ENCODE results near the gene MYCBPAP.

Gene MYCBPAP

DNA sequence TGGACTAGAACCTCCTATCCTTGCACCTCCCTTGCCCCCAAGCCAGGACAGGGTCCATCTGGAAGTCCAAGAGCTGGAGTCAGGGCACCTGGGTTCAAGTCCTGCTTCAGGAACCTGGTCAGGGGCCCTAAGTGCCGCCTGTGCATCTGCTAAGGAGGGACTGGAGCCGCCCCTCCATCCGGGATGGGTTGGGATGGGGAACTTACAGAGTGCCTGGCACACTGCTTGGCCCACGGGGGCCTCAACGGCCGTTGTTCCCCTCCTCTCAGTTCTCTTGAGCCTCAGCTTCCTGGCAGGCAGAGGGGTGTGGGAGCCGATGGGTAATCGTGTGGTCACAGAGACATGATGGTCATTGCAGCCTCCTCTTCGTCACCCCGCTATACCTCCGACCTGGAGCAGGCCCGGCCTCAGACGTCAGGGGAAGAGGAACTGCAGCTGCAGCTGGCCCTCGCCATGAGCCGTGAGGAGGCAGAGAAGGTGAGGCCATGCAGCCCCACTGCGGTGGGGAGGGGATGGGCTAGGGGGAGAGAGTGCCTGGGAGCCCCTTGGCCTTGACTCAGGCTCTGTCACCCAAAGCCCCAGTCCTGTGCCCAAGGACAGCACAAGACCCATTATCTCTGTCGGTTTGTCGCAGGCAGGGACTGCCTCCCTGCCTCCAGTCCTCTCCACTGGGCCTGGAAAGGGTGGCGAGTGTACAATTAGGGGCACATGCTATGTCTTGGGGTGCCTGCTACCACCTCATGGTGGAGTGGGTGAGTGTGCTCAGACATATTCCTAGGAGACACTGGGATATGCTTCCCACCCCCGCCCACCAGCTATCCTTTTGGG is 29.7 kb downstream of the MYCBPAP start:
- no peak for DNase-seq (ENCODE audit: low read depth in 2 of 2)

DNA sequence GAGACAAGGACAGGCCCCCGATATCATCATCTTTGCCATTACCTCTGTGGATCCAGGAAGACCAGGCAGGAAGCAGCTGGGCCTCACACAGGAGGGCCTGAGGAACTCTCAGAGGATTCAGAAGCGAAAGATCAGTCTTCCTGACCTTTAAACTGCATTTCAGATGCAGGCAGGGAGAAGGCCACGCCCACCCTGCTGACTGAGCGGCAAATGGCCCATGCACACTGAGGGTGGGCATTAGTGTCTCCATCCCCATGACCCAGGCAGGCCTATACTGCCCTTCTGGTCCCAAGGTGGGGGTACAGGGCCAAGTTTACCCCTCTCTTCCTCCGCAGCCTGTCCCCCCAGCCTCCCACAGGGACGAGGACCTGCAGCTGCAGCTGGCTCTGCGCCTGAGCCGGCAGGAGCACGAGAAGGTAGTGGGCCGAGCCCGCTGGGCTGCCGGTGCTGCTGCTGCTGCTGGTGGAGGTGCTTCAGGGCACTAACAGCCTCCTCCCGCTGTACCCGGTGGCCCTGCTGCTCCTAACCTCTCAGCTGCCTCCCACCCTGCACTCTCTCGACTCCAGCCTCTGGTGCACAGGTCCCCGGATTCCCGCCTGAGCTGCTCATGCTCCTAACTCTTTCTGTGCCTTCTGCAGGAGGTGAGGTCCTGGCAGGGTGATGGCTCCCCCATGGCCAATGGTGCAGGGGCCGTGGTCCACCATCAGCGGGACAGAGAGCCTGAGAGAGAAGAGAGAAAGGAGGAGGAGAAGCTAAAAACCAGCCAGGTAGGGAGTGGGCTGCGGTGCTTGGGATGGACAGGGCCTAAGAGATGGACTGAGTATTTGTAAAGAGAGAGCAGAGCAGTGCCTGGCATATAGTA is 30.5 kb downstream of the MYCBPAP start:
- DNase-seq (ENCODE audit: low read depth in 2 of 2) = no peak

DNA sequence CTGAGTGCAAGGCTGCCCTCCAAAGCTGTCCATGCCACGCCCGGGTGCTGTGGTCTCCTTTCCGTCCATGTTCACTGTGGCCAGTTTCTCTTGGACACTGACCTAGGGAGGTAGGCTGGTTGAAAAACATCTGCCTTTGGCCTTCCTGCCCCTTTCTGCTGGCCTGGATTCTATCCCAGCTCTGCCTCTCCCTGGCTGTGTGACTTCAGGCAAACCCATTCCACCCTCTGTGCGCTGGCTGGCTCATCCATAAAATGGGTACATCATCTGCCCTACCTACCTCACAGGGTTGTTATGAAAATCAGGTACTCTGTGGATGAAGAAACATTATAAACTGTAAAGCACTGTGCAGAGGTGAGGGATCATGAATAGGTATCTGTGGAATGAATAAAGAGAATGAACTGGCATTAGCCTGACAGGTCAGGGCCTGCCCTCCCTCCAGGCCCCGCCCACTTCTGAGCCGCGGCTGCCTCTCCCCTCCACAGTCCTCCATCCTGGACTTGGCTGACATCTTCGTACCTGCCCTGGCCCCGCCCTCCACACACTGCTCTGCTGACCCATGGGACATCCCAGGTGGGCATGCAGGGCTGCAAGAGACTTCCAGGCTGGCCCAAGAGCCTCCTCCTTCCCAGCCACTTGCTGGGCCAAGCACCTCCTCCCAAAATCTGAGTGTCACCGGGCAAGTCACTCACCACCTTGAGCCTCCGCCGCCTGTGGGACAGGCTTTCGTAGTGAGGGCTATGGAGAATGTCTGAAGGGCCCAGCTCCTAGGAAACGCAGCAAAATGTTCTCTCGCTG is 31.7 kb downstream of the MYCBPAP start:
- no peak for DNase-seq (ENCODE audit: low read depth in 2 of 2)

DNA sequence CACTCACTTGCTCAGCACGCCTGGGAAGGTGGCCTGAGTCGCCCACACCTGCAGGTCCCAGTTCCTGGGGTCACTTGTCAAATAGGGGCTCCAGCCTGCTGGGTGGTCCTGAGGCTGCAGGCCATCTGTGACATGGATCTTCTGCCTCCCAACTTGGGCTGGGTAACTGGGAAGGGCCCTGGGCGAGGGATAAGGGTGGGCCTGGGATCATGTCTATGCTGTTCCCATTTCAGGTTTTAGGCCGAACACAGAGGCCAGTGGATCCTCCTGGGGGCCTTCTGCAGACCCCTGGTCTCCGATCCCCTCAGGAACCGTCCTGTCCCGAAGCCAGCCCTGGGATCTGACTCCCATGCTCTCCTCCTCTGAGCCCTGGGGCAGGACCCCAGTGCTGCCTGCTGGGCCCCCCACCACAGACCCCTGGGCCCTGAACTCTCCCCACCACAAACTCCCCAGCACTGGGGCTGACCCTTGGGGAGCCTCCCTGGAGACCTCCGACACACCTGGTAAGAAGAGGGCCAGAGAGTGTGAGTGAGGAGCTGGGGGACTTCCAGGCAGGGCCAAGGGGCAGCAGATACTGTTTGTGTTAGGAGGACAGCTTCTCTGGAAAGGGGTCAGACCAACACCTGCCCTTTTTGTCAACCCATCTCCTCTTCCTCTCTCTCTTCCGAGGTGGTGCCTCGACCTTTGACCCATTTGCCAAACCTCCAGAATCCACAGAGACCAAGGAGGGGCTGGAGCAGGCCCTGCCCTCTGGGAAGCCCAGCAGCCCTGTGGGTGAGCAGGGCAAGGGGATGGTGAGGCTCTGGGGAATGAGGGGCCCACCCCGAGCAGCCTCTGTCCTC is 32.5 kb downstream of the MYCBPAP start:
- DNase-seq (ENCODE audit: low read depth in 2 of 2) = no peak

DNA sequence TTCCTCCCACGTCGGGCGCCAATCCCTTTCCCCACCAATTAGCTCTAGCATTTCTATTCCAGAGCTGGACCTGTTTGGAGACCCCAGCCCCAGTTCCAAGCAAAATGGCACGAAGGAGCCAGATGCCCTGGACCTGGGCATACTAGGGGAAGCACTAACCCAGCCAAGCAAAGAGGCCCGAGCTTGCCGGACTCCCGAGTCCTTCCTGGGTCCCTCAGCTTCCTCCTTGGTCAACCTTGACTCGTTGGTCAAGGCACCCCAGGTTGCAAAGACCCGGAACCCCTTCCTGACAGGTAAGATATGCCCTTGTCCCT is 33.1 kb downstream of the MYCBPAP start:
- no peak for DNase-seq (ENCODE audit: low read depth in 2 of 2)

DNA sequence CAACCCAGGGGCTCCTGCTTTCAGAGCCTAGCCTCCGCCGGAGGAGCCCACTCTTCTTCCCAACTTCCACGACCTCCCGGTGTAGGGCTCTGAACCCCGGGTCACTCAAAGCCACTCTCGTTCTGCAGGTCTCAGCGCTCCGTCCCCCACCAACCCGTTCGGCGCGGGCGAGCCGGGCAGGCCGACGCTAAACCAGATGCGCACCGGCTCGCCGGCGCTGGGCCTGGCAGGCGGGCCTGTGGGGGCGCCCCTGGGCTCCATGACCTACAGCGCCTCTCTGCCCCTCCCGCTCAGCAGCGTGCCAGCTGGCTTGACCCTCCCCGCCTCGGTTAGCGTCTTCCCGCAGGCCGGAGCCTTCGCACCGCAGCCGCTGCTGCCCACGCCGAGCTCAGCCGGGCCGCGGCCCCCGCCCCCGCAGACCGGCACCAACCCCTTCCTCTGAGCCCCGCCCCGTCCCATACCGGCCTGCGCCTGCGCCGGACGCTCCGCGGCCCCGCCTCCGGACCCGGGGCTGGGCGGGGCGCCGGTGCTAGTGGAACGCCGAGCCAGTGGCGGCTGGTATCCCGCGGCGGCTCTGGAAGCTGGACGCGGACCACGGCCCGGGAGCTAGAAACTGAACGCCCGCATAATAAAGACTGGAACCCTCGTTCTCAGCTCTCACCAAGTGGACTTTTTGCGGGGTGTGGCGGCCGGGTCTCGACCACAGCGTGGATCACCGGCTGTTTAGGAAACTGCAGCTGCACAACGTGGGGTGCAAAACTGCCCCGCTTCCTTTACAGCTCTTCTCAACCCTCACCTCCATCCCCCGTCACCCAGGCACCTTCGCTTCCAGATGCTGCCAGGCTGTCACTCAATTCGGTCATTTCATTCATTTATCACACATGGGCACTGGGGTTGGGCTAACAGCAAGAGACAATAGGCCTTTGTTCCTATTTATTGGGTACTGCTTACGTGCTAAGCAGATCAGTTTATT is 33.8 kb downstream of the MYCBPAP start:
- peak; percentile 79 to 85 for DNase-seq (ENCODE audit: low read depth in 2 of 2)

DNA sequence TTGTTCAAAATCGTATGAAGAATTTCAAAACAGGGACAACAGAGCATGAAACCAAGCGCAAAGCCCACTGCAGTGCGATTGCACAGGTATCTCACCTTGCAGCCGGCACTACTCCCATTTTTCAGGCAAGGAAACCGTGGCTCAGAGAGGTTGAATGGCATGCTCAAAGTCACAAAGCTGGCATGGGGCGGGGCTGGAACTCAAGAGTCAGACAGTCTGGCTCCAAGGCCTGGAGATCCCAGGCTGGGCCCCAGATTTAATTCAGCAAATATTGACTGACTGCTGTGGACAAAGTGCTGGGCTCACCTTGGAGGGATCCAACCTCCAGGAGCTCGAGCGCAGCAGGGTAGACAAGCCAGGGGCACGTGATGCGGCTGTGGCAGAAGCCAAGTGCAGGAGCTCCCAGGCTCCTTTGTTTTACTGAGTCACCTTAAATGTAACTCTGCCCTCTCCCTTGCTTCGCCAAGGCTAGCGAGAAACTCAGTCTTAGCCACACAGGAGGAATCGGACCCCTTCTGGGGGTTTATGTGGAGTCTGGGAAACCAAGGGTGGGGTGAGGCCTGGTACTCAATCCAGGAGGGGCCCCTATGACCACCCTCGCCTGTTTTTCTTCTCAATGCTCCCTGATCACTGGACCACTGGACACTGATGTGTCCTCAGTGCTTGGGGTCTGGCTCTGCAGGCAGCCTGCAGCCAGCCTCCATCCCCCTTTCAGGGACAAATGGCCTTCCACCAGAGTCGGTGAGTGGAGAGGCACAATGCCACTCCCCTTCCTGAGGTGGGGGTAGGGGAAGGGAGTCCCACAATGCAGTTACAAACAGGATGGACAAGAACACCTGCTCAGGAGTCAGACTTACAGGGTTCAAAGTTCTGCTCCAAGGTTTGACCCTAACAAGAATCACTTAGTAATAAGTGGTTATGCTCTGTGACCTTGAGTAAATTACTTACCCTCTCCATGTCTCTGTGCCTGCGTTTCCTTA is 34.8 kb downstream of the MYCBPAP start:
- no peak for DNase-seq (ENCODE audit: low read depth in 2 of 2)

DNA sequence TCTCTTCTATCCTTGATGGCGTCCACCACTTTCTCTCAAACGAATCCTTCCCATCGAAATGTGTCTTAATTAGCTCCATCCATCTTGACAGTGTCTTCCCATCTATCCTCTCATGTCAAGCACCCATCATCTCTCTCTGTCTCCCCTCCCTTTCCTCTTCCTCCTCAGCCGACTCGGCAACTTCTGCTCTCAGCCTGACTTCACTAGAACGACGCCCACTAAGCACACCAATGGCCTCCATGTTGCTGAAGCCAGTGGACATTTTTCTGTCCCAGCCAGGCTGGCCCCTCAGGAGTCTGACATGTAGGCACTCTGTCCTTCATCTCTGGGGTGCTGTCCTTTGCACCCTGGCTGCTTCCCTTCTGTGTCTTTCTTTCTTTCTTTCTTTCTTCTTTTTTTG is 36.3 kb downstream of the MYCBPAP start:
- DNase-seq (ENCODE audit: low read depth in 2 of 2) = no peak

DNA sequence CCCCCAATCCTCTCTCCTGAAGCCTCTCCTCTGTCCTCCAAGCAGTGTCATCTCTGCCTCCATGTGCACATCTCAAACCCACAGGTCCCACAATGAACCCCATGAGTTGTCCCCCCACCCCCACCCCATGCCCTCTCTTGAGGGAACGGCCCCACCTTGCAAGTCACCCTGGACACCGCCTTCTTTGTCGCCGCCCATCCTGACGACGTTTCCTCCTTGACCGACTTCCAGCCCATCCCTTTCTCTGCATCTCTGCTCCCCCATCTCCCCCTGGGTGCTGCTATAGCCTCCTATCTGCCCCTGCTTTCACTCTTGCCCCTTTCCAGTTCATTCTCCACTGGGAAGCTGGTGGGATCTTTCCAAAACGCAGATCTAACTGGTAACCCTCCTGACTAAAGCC is 37.1 kb downstream of the MYCBPAP start:
- DNase-seq (ENCODE audit: low read depth in 2 of 2) = no peak

DNA sequence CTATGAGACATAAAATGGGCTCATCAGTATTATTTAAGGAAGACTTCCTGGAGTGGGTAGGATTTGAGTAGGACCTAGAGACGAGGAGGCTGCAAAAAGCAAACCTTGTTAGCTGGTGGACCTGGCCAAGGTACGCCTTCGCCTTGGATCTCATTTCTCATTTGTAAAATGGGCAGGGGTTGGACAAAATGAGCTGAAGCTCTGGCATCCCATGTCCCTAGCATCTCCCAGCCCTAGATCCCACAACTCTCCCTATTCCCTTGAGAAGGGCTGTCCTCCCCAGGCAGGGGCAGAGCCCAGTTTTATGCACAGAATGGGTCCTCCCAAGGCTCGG is 38.4 kb downstream of the MYCBPAP start:
- DNase-seq (ENCODE audit: low read depth in 2 of 2) = no peak

DNA sequence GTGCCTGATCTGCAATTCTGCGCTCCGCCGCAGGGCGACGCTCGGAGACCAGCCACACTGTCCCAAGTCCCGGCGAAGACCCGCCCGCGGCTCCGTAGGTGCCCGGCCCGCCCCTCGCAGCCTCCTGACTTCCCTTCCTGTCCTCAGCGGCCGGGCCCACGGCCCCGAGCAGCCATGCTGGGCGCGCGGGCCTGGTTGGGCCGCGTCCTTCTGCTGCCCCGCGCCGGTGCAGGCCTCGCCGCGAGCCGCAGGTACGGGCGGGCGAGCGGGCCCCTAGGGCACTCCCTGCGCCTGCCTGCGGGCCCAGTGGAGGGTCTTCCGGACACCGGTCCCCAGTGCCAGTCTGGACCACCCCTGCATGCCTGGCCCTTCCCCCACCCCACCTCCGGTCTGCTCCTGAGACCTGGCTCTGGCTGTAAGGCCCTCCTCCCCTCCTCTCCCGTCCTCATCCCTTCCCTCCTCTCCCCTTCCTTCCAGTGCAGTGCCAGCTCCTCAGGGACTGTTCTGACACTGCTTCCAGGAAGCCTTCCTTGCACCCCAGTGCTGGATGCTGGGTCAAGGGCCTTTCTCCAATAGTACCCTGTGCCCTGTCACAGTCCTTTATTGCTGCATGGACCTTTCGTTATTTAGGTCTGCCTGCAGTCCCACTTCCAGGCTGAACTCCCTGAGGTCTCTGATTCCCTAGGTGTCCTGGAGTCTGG is 38.9 kb downstream of the MYCBPAP start, which contains the start of gene SPATA20:
Gene SPATA20, plus strand, starts transcription at position 140 of the 701 bp plus-strand sequence. Its CDS starts 35 bp downstream, at position 175.
- DNase-seq (ENCODE audit: low read depth in 2 of 2) = peak; percentile 71 to 79

DNA sequence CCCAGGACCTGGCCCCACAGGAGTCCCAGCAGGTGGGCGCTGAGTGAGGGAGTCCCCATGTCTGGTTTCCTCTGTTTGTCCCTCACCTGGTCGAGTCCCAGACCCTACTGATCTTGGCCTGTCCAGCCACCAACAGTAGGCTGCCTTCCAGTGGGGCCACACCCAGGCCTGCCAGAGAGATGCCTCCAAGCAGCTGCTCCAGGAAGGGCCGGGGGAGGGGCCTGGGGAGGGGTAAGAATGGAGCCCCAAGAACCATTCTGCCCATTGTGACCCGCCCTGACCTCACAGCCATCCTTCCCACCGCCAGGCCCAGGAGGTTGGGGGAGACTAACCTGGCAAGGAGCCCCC is 39.5 kb downstream of the MYCBPAP start:
- DNase-seq (ENCODE audit: low read depth in 2 of 2) = no peak

DNA sequence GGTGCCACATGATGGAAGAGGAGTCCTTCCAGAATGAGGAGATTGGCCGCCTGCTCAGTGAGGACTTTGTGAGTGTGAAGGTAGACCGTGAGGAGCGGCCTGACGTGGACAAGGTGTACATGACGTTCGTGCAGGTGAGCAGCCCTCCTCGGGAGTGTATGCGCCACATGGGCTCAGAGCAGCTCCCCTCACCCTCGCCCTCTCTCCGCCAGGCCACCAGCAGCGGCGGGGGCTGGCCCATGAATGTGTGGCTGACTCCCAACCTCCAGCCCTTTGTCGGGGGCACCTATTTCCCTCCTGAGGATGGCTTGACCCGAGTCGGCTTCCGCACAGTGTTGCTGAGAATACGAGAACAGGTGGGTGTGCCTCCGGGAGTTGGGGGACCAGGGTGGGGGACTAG is 40.6 kb downstream of the MYCBPAP start:
- DNase-seq (ENCODE audit: low read depth in 2 of 2) = no peak

DNA sequence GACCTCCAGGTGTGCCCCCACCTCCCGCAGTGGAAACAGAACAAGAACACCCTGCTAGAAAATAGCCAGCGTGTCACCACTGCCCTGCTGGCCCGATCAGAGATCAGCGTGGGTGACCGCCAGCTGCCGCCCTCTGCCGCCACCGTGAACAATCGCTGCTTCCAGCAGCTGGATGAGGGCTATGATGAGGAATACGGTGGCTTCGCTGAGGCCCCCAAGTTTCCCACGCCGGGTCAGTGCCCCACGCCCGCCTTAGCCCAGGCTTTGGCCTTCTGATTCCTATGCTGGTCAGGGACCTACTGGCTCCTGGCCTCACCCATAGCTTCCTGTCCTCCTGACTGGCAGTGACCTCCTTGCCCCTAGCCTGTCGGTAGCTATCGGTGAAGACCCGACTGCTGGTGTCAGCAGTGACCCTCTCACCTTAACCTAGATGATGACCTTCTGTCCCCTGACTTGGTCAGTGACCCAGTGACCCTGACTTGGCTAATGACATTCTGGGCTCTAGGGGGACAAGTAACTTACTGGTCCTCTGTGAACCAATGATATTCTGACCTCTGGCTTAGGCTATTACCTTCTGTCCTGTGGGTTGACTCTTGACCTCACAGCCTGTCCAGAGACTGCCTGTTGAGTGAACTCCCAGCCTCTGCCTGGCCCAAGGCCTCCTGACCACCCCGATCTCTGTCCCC is 41.2 kb downstream of the MYCBPAP start:
- DNase-seq (ENCODE audit: low read depth in 2 of 2) = no peak

DNA sequence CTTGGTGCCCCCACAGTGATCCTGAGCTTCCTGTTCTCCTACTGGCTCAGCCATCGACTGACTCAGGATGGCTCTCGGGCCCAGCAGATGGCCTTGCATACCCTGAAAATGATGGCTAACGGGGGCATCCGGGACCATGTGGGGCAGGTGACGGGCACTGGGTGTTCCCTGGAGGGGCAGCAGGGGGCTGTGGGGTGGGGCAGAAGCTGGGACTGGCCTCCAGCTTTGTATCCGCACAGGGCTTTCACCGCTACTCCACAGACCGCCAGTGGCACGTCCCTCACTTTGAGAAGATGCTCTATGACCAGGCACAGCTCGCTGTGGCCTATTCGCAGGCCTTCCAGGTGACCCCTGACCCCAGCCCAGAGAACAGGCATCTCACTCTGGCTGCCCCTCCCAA is 41.7 kb downstream of the MYCBPAP start:
- DNase-seq (ENCODE audit: low read depth in 2 of 2) = no peak

DNA sequence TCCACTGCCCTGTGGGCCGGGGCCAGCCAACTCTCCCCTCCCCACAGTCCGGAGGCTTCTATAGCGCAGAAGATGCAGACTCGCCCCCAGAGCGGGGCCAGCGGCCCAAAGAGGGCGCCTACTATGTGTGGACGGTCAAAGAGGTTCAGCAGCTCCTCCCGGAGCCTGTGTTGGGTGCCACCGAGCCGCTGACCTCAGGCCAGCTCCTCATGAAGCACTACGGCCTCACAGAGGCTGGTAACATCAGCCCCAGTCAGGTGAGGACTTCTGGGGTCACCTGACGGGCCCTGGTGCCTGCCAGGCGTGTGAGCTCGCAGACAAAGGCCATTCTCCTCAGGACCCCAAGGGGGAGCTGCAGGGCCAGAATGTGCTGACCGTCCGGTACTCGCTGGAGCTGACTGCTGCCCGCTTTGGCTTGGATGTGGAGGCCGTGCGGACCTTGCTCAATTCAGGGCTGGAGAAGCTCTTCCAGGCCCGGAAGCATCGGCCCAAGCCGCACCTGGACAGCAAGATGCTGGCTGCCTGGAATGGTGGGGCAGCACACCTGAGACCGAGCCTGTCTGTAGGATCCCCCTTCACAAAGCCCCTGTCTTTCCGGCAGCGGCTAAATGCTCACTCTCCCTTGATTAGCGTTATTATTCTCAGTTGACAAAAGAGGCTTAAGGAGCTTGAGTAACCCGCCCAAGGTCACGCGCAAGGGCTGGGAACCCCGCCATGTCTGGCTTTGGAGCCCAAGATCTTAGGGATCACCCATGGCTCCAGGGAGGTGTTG is 42.6 kb downstream of the MYCBPAP start:
- DNase-seq (ENCODE audit: low read depth in 2 of 2) = no peak

DNA sequence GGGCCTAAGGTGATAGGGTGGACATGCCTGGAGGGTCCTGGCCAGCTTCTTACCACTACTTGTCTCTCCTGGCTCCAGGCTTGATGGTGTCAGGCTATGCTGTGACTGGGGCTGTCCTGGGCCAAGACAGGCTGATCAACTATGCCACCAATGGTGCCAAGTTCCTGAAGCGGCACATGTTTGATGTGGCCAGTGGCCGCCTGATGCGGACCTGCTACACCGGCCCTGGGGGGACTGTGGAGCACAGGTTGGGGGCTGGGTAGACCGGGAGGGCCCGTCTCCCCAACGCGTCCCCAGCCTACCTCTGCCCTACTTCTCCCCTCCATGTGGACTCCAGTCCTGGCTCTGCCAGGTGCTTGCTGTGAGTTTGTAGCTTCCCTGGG is 43.2 kb downstream of the MYCBPAP start:
- DNase-seq (ENCODE audit: low read depth in 2 of 2) = no peak

Measured in stimulated activated CD4-positive, alpha-beta T cell treated with anti-CD3 and anti-CD28 coated beads, Interleukin-1b, Interleukin-23, amount 100 ng/mL, for 4 hours (primary cell).